Loucy (cell line): Measurements from ENCODE around the gene SOCS2.

ENCODE experiments used
- H2AFZ ChIP-seq: fragments of 200-600 bp; sonication (generic); 2 replicates; pipeline ENCODE4 v1.6.0; 2016; ENCODE audit warnings: antibody characterized with exemption, mild to moderate bottlenecking, low read length, moderate library complexity
- H3F3A ChIP-seq: fragments of 200-600 bp; 2 replicates; pipeline ENCODE4 v1.6.0; 2016; ENCODE audit warnings: antibody characterized with exemption, low read depth, mild to moderate bottlenecking
- H3K27me3 ChIP-seq: fragments of 200-600 bp; sonication (generic); 2 replicates; pipeline ENCODE4 v1.6.1; 2014; ENCODE audit warnings: low read length, mild to moderate bottlenecking; ENCODE audit not compliant: insufficient read depth, poor library complexity, severe bottlenecking
- H3K36me3 ChIP-seq: fragments of 200-600 bp; sonication (generic); 2 replicates; pipeline ENCODE4 v1.6.1; 2016; ENCODE audit warnings: low read length; ENCODE audit not compliant: insufficient read depth
- H3K4me1 ChIP-seq: fragments of 200-600 bp; sonication (generic); 2 replicates; pipeline ENCODE4 v1.5.1; 2014; ENCODE audit warnings: low read length, mild to moderate bottlenecking; ENCODE audit not compliant: insufficient read depth, poor library complexity, severe bottlenecking
- H3K4me2 ChIP-seq: fragments of 200-600 bp; sonication (generic); 2 replicates; pipeline ENCODE4 v1.6.0; 2014; ENCODE audit warnings: antibody characterized with exemption, low read length, low read depth, mild to moderate bottlenecking; ENCODE audit not compliant: poor library complexity, severe bottlenecking
- H3K4me3 ChIP-seq: fragments of 200-600 bp; sonication (generic); 2 replicates; pipeline ENCODE4 v1.5.1; 2014; ENCODE audit warnings: low read length, mild to moderate bottlenecking, mixed read lengths; ENCODE audit not compliant: poor library complexity, severe bottlenecking
- H3K79me2 ChIP-seq: fragments of 200-600 bp; sonication (generic); 2 replicates; pipeline ENCODE4 v1.6.1; 2014; ENCODE audit warnings: low read length; ENCODE audit not compliant: insufficient read depth
- H3K9ac ChIP-seq: fragments of 200-600 bp; sonication (generic); 2 replicates; pipeline ENCODE4 v1.6.0; 2014; ENCODE audit warnings: mild to moderate bottlenecking, low read depth, low read length, moderate library complexity; ENCODE audit not compliant: poor library complexity, severe bottlenecking
- H3K9me2 ChIP-seq: fragments of 200-600 bp; sonication (generic); replicated peaks from 2 replicates; pipeline ENCODE4 v1.6.1; 2016; ENCODE audit warnings: low read depth, low read length, mixed read lengths
- H3K9me3 ChIP-seq: fragments of 200-600 bp; sonication (generic); 2 replicates; pipeline ENCODE4 v1.6.1; 2014; ENCODE audit warnings: mild to moderate bottlenecking, antibody characterized with exemption, low read length, low read depth; ENCODE audit not compliant: insufficient read depth
- H4K20me1 ChIP-seq: fragments of 200-600 bp; sonication (generic); 2 replicates; pipeline ENCODE4 v1.6.0; 2014; ENCODE audit warnings: antibody characterized with exemption, low read length, mild to moderate bottlenecking; ENCODE audit not compliant: insufficient read depth, poor library complexity, severe bottlenecking
- CTCF ChIP-seq: fragments of 200-600 bp; sonication (generic); conservative IDR thresholded peaks from 2 replicates; pipeline ENCODE4 v1.5.1; 2014; ENCODE audit warnings: mild to moderate bottlenecking, antibody characterized with exemption, low read length
- EZH2phosphoT487 ChIP-seq: fragments of 200-600 bp; IDR thresholded peaks from 2 replicates; pipeline ENCODE4 v1.6.1; 2018; ENCODE audit warnings: antibody characterized with exemption, mild to moderate bottlenecking, moderate library complexity, borderline replicate concordance

SOCS2 gene

GRCh38 chr12:93597608-93598007 lies 25.1 kb downstream of the SOCS2 start:
- Histone ChIP-seq H3K9me2 (no peaks in the 10 kb centered on the region), H2AFZ (no peak overlapping the region), H3K9ac (no peak overlapping the region), H3F3A (0 out of 2 replicates have a peak, but pooled peaks cover 3% of the 10 kb centered on the region), H3K36me3 (no peaks in the 10 kb centered on the region), H3K9me3 (no peaks in the 10 kb centered on the region), H3K79me2 (no peaks in the 10 kb centered on the region), H3K4me3 (no peak overlapping the region), H3K4me1 (peaks cover 21% of the 10 kb centered on the region), H3K27me3 (no peaks in the 10 kb centered on the region), H3K4me2 (no peak overlapping the region), H4K20me1 (no peaks in the 10 kb centered on the region)
- no peak for TF ChIP-seq CTCF
- no peak for TF ChIP-seq EZH2phosphoT487

- Histone ChIP-seq H2AFZ (no peak overlapping the region; the same call in 1 of the 2 replicates), H3K4me2 (no peak overlapping the region), H3K9ac (no peak overlapping the region), H3K4me1 (peaks cover 7% of the 10 kb centered on the region), H4K20me1 (no peaks in the 10 kb centered on the region), H3K9me3 (no peaks in the 10 kb centered on the region), H3K27me3 (no peaks in the 10 kb centered on the region), H3K79me2 (no peaks in the 10 kb centered on the region), H3K36me3 (no peaks in the 10 kb centered on the region), H3K9me2 (no peaks in the 10 kb centered on the region), H3F3A (0 out of 2 replicates have a peak, but pooled peaks cover under 1% of the 10 kb centered on the region), H3K4me3 (no peak overlapping the region)
- TF ChIP-seq EZH2phosphoT487 = no peak
- no peak for TF ChIP-seq CTCF
These were observed 26.7 kb downstream of the SOCS2 start for GRCh38 chr12:93599192-93599591.

- Histone ChIP-seq H3F3A (no peaks in the 10 kb centered on the region), H3K79me2 (no peaks in the 10 kb centered on the region), H4K20me1 (no peaks in the 10 kb centered on the region), H3K9me3 (no peaks in the 10 kb centered on the region), H3K36me3 (no peaks in the 10 kb centered on the region), H3K9me2 (no peaks in the 10 kb centered on the region), H3K4me3 (no peak overlapping the region), H3K27me3 (no peaks in the 10 kb centered on the region), H2AFZ (no peak overlapping the region), H3K9ac (no peak overlapping the region), H3K4me2 (no peak overlapping the region), H3K4me1 (no peaks in the 10 kb centered on the region)
- TF ChIP-seq CTCF (no peak), EZH2phosphoT487 (no peak)
These were observed 29.1 kb downstream of the SOCS2 start for GRCh38 chr12:93601591-93601990.
